ENCODE results near the gene FADS3.

Gene FADS3

GRCh38 chr11:61873588-61874376 lies 17.6 kb downstream of the FADS3 start:
- TF ChIP-seq CTCF (IDR thresholded peaks at IDR 0.05; ENCODE audit: borderline replicate concordance, control extremely low read depth, extremely low read depth, insufficient read depth, missing control alignments): no peak
- DNase-seq (ENCODE audit: low spot score): no peak
- in situ Hi-C loops (cut with MboI; ENCODE audit: low sequenced_read_pairs, unreplicated experiment): no loop called here

- no peak for TF ChIP-seq CTCF (IDR thresholded peaks at IDR 0.05; ENCODE audit: borderline replicate concordance, control extremely low read depth, extremely low read depth, insufficient read depth, missing control alignments)
- no peak for DNase-seq (ENCODE audit: low spot score)
- in situ Hi-C loops (cut with MboI; ENCODE audit: low sequenced_read_pairs, unreplicated experiment): no loop called here
Observed at GRCh38 chr11:61872935-61873565, 18.3 kb downstream of the FADS3 start.

GRCh38 chr11:61871158-61871597 lies 20.2 kb downstream of the FADS3 start:
- in situ Hi-C loops (cut with MboI; ENCODE audit: low sequenced_read_pairs, unreplicated experiment): no loop called here
- TF ChIP-seq CTCF (IDR thresholded peaks at IDR 0.05; ENCODE audit: borderline replicate concordance, control extremely low read depth, extremely low read depth, insufficient read depth, missing control alignments): peak; percentile 95
- DNase-seq (ENCODE audit: low spot score): peak; percentile 90

DNA sequence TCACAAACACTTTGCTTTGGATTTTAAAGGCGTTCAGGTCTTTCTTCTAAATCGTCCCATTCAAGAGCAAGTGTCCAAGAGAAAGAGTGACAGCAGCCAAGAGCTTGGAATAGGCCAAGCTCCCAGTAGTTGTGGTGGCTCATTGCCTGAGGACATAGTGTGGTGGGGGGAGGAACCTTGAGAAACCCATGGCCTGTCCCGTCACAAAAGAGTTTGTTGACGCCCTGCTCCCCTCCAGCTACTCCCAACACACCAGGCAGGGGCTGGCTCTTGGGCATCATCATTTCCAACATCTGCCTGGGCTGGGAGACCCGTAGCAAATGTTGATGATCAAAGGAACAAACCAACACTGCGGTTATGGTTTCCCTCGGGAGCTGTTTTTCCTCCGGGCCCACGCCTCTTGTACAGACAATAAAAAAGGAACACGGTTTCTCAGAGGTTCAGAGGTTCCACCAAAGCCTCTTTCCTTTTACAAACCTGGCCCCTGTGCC lies 20.8 kb downstream of the FADS3 start:
- no peak for TF ChIP-seq CTCF (IDR thresholded peaks at IDR 0.05; ENCODE audit: borderline replicate concordance, control extremely low read depth, extremely low read depth, insufficient read depth, missing control alignments)
- DNase-seq (ENCODE audit: low spot score): no peak
- in situ Hi-C loops (cut with MboI; ENCODE audit: low sequenced_read_pairs, unreplicated experiment): no loop called here

GRCh38 chr11:61869708-61870451 lies 21.5 kb downstream of the FADS3 start:
- no peak for TF ChIP-seq CTCF (IDR thresholded peaks at IDR 0.05; ENCODE audit: borderline replicate concordance, control extremely low read depth, extremely low read depth, insufficient read depth, missing control alignments)
- in situ Hi-C loops (cut with MboI; ENCODE audit: low sequenced_read_pairs, unreplicated experiment): no loop called here
- no peak for DNase-seq (ENCODE audit: low spot score)

GRCh38 chr11:61869429-61869707 lies 22.0 kb downstream of the FADS3 start:
- no peak for TF ChIP-seq CTCF (IDR thresholded peaks at IDR 0.05; ENCODE audit: borderline replicate concordance, control extremely low read depth, extremely low read depth, insufficient read depth, missing control alignments)
- no peak for DNase-seq (ENCODE audit: low spot score)
- in situ Hi-C loops (cut with MboI; ENCODE audit: low sequenced_read_pairs, unreplicated experiment): no loop called here

Measured in GM13976 (cell line).